GM12878 (cell line): ENCODE data around the gene CR1.

Experiments used
- CBX5 ChIP-seq: sonication (generic); IDR thresholded peaks from 2 replicates; pipeline ENCODE4 v1.6.1; 2016; ENCODE audit warnings: low read depth, moderate library complexity, mild to moderate bottlenecking, inconsistent platforms
- CREB1 ChIP-seq: IDR thresholded peaks from 2 replicates; pipeline ENCODE4 v1.6.1; 2012; ENCODE audit warnings: low read depth, mild to moderate bottlenecking, inconsistent platforms
- CTCF ChIP-seq, 3 experiments: IDR thresholded peaks in 2 of 3; conservative IDR thresholded peaks in 1 of 3; 2 replicates each; pipeline ENCODE4 v1.5.1; 2011; ENCODE audit warnings: low read depth in 3 of 3, low read length in 3 of 3, mild to moderate bottlenecking in 3 of 3, control low read depth in 2 of 3, moderate library complexity in 2 of 3, inconsistent platforms in 1 of 3, mixed read lengths in 1 of 3; ENCODE audit not compliant: control insufficient read depth in 2 of 3, insufficient read depth in 1 of 3; ENCODE audit errors: extremely low read depth in 1 of 3
- GATAD2B ChIP-seq: fragments of 450-650 bp; conservative IDR thresholded peaks from 2 replicates; pipeline ENCODE4 v1.6.1; 2017; ENCODE audit warnings: low read depth, mild to moderate bottlenecking, moderate library complexity
- HCFC1 ChIP-seq: fragments of 150-350 bp; IDR thresholded peaks from 2 replicates; pipeline ENCODE4 v1.6.1; 2014; ENCODE audit warnings: low read length
- POLR2A ChIP-seq: IDR thresholded peaks from 2 replicates; pipeline ENCODE4 v1.6.1; 2011; ENCODE audit warnings: low read depth, mild to moderate bottlenecking, low read length
- RCOR1 ChIP-seq: conservative IDR thresholded peaks from 2 replicates; pipeline ENCODE4 v1.6.1; 2012; ENCODE audit warnings: low read depth, low read length, improper control_type of control experiment
- REST ChIP-seq: IDR thresholded peaks from 2 replicates; pipeline ENCODE4 v1.6.1; 2012; ENCODE audit warnings: mild to moderate bottlenecking, low read depth, low read length
- SREBF1 ChIP-seq: IDR thresholded peaks from 2 replicates; pipeline ENCODE4 v1.6.1; 2012; ENCODE audit warnings: mild to moderate bottlenecking, low read length
- YY1 ChIP-seq: IDR thresholded peaks from 2 replicates; pipeline ENCODE4 v1.6.1; 2011; ENCODE audit warnings: low read depth, mild to moderate bottlenecking, low read length
- ZNF384 ChIP-seq: IDR thresholded peaks from 2 replicates; pipeline ENCODE4 v1.6.1; 2012; ENCODE audit warnings: low read depth, mild to moderate bottlenecking, low read length, improper control_type of control experiment, borderline replicate concordance
- TF ChIP-seq, protein P1 (sequence below): fragments of 450-650 bp; formaldehyde crosslinking; IDR thresholded peaks from 2 replicates; pipeline ENCODE4 v1.4.0; 2020; ENCODE audit warnings: mild to moderate bottlenecking, moderate library complexity

- no peak for TF ChIP-seq CTCF (IDR thresholded peaks at IDR 0.05 in 2 of 3, conservative IDR thresholded peaks at IDR 0.05 in 1 of 3; ENCODE audit: control insufficient read depth in 2 of 3, extremely low read depth in 1 of 3, insufficient read depth in 1 of 3, low read depth in 3 of 3, low read length in 3 of 3)
- no peak for TF ChIP-seq SREBF1
- TF ChIP-seq YY1, result no peak
- TF ChIP-seq, protein P1, sequence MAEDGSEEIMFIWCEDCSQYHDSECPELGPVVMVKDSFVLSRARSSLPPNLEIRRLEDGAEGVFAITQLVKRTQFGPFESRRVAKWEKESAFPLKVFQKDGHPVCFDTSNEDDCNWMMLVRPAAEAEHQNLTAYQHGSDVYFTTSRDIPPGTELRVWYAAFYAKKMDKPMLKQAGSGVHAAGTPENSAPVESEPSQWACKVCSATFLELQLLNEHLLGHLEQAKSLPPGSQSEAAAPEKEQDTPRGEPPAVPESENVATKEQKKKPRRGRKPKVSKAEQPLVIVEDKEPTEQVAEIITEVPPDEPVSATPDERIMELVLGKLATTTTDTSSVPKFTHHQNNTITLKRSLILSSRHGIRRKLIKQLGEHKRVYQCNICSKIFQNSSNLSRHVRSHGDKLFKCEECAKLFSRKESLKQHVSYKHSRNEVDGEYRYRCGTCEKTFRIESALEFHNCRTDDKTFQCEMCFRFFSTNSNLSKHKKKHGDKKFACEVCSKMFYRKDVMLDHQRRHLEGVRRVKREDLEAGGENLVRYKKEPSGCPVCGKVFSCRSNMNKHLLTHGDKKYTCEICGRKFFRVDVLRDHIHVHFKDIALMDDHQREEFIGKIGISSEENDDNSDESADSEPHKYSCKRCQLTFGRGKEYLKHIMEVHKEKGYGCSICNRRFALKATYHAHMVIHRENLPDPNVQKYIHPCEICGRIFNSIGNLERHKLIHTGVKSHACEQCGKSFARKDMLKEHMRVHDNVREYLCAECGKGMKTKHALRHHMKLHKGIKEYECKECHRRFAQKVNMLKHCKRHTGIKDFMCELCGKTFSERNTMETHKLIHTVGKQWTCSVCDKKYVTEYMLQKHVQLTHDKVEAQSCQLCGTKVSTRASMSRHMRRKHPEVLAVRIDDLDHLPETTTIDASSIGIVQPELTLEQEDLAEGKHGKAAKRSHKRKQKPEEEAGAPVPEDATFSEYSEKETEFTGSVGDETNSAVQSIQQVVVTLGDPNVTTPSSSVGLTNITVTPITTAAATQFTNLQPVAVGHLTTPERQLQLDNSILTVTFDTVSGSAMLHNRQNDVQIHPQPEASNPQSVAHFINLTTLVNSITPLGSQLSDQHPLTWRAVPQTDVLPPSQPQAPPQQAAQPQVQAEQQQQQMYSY (CRISPR knock-in tag), result no peak
- no peak for TF ChIP-seq ZNF384
- no peak for TF ChIP-seq REST
- no peak for TF ChIP-seq CREB1
- no peak for TF ChIP-seq GATAD2B
- no peak for TF ChIP-seq POLR2A
- TF ChIP-seq CBX5, result no peak
- no peak for TF ChIP-seq HCFC1
- TF ChIP-seq RCOR1, result no peak
Observed at GRCh38 chr1:207463021-207463420, 32.9 kb upstream of the CR1 start.
